ENCODE data around the gene ETS1. TPM values are rescaled to one million over a fixed set of nuclear protein-coding genes. Genes with fewer than 3 reads are reported as not detected.

Gene ETS1
- total RNA-seq, 2 donors from 2014 or later: 19.3 to 37.6 TPM

DNA sequence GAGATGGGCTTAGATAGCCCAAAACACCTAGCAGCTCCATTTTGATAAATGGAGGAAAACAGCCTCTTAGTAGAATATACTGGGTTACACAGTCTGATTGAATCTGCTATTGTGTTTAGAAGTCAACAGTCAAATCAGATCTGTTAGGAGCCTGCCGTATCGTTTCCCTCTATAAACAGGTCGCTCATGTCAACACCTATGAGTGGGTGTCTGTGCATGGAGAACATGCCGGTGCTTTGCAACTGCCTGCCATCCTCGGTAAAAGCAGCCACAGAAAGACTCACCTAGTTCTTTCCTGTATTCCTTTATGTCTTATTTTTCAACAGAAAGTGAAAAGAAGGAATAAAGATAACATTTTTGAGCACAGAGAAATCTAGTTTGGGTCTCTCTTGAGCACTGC, 99.4 kb downstream of the ETS1 start:
- intact Hi-C loops (cut with DNase I): loop anchor here (10.0 kb wide), 1 partner anchor 137 kb away; no protein-coding TSS in a partner anchor

GRCh38 chr11:128484172-128484571, 103.2 kb downstream of the ETS1 start:
- Histone ChIP-seq H3K9me3 (no peaks in the 10 kb centered on the region), H3K4me1 (no peaks in the 10 kb centered on the region), H3K27ac (peak overlapping the region; percentile 45), H3K27me3 (no peaks in the 10 kb centered on the region), H3K4me3 (no peak overlapping the region), H3K9ac (ENCODE audit: low read depth in 2 of 2, low read length in 2 of 2) (no peak overlapping the region), H3K36me3 (peaks cover 11% of the 10 kb centered on the region)
- no peak for DNase-seq
- TF ChIP-seq CTCF (IDR thresholded peaks at IDR 0.05): no peak
- intact Hi-C loops (cut with DNase I): loop anchor here (10.0 kb wide), 1 partner anchor 141 kb away; no protein-coding TSS in a partner anchor

More for the DNA sequence above, 99.4 kb downstream of the ETS1 start:
- no peaks in the 10 kb centered on the region for H3K27me3 ChIP-seq
- H3K27ac ChIP-seq: no peak overlapping the region
- peaks cover 4% of the 10 kb centered on the region for H3K4me1 ChIP-seq
- no peak for TF ChIP-seq CTCF (IDR thresholded peaks at IDR 0.05)
- DNase-seq: no peak
- H3K4me3 ChIP-seq: no peak overlapping the region
- no peak overlapping the region for H3K9ac ChIP-seq (ENCODE audit: low read depth in 2 of 2, low read length in 2 of 2)
- no peaks in the 10 kb centered on the region for H3K9me3 ChIP-seq
- H3K36me3 ChIP-seq: peaks cover 3% of the 10 kb centered on the region

DNA sequence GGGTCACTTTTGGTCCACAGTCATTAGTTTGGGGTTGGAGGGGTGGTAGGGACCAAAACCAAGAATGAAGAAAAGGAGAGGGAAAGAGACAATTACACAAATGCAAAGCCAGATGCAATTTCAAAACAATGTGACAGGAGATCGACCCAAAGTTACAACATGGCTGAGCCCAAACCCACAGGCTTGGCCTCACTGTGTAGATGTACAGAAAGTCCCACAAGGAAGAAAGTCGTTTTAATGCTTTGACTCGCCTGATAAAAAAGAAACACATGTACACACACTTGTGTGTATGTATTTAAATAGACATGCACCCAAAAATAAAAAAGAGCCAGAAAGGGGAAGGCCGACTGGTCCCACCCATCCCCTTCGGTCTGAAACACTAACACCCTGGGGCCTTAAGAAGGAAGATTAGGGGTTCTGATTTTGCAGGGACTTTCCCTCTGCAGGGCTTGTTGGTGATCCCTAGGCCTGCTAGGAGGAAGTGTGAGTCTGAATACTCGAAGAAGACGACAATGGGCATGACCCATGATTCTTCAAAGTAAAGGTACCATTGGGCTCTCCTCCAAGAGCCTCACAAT, 104.1 kb downstream of the ETS1 start:
- H3K9ac ChIP-seq (ENCODE audit: low read depth in 2 of 2, low read length in 2 of 2): peak overlapping the region in 1 of 2 donors; percentile 10
- TF ChIP-seq CTCF (IDR thresholded peaks at IDR 0.05): no peak
- DNase-seq: no peak
- H3K27me3 ChIP-seq: no peaks in the 10 kb centered on the region
- H3K27ac ChIP-seq: peak overlapping the region; percentile 45
- H3K4me1 ChIP-seq: no peaks in the 10 kb centered on the region
- no peak overlapping the region for H3K4me3 ChIP-seq
- H3K9me3 ChIP-seq: no peaks in the 10 kb centered on the region
- intact Hi-C loops (cut with DNase I): loop anchor here (10.0 kb wide), 1 partner anchor 142 kb away; no protein-coding TSS in a partner anchor
- H3K36me3 ChIP-seq: peaks cover 11% of the 10 kb centered on the region

GRCh38 chr11:128482512-128483191, 104.7 kb downstream of the ETS1 start:
- no peak for TF ChIP-seq CTCF (IDR thresholded peaks at IDR 0.05)
- H3K9me3 ChIP-seq: no peaks in the 10 kb centered on the region
- DNase-seq: no peak
- H3K27me3 ChIP-seq: no peaks in the 10 kb centered on the region
- H3K27ac ChIP-seq: peak overlapping the region; percentile 45
- intact Hi-C loops (cut with DNase I): loop anchor here (10.0 kb wide), 1 partner anchor 142 kb away; no protein-coding TSS in a partner anchor
- H3K9ac ChIP-seq (ENCODE audit: low read depth in 2 of 2, low read length in 2 of 2): peak overlapping the region; percentile 49 to 56
- peaks cover 11% of the 10 kb centered on the region for H3K36me3 ChIP-seq
- no peaks in the 10 kb centered on the region for H3K4me1 ChIP-seq
- H3K4me3 ChIP-seq: no peak overlapping the region

DNA sequence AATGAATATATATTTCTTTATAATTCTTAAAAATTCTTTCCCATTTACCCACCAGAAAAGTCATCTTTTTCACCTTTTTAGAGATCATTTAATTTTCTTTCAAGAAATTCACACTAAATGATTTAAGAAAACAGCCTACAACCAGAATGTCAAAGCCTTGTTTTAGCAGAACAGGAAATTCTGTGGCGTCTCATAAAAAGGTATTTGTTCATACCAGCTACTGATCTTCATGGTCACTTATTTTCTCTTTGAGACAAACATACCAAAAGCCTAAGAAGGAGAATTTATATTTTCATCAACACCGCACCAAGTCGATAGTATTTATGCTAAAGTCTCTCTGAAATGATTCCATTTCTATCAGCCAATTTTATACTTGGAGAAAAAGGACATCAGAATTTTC, 105.3 kb downstream of the ETS1 start:
- H3K36me3 ChIP-seq: peaks cover 11% of the 10 kb centered on the region
- intact Hi-C loops (cut with DNase I): loop anchor here (10.0 kb wide), 1 partner anchor 143 kb away; no protein-coding TSS in a partner anchor
- TF ChIP-seq CTCF (IDR thresholded peaks at IDR 0.05): no peak
- H3K9ac ChIP-seq (ENCODE audit: low read depth in 2 of 2, low read length in 2 of 2): peak overlapping the region in 1 of 2 donors; percentile 56
- H3K27me3 ChIP-seq: no peaks in the 10 kb centered on the region
- no peak overlapping the region for H3K4me3 ChIP-seq
- no peaks in the 10 kb centered on the region for H3K9me3 ChIP-seq
- H3K27ac ChIP-seq: peak overlapping the region; percentile 45
- no peak for DNase-seq
- H3K4me1 ChIP-seq: no peaks in the 10 kb centered on the region

Data from colonic mucosa (tissue), 4 donors.